GM12864 (cell line): ENCODE data around the gene NUDT1.

ENCODE experiments used
- DNase-seq: peaks from one replicate; pipeline ENCODE4 v3.0.0-alpha.2; 2011; ENCODE audit warnings: low read depth
- H3K4me3 ChIP-seq: 2 replicates; pipeline ENCODE4 v1.5.1; 2011; ENCODE audit warnings: mild to moderate bottlenecking, low read depth, low read length, control low read depth
- CTCF ChIP-seq: IDR thresholded peaks from 2 replicates; pipeline ENCODE4 v1.5.1; 2011; ENCODE audit warnings: low read depth, mild to moderate bottlenecking, moderate library complexity, low read length, control low read depth, inconsistent platforms; ENCODE audit errors: missing control alignments

The NUDT1 gene

GRCh38 chr7:2230226-2230625 is 11.8 kb upstream of the NUDT1 start:
- TF ChIP-seq CTCF: no peak
- no peak for DNase-seq
- H3K4me3 ChIP-seq: no peak overlapping the region

GRCh38 chr7:2230882-2231281 is 11.1 kb upstream of the NUDT1 start:
- no peak for DNase-seq
- TF ChIP-seq CTCF: no peak
- H3K4me3 ChIP-seq: no peak overlapping the region

- peak overlapping the region; percentile 79 for H3K4me3 ChIP-seq
- no peak for DNase-seq
- no peak for TF ChIP-seq CTCF
Observed at GRCh38 chr7:2231992-2232765, 9.8 kb upstream of the NUDT1 start.

GRCh38 chr7:2232766-2233520 is 9.1 kb upstream of the NUDT1 start, which contains the start of gene MAD1L1:
Gene MAD1L1 (minus strand): TSS chr7:2232945. CDS start chr7:2230133, 2,812 bp downstream.
- peak; percentile 59 for DNase-seq
- H3K4me3 ChIP-seq: peak within 1 kb of the TSS; percentile 79
- TF ChIP-seq CTCF: no peak

GRCh38 chr7:2233926-2234325 is 8.1 kb upstream of the NUDT1 start:
- DNase-seq: no peak
- no peak overlapping the region for H3K4me3 ChIP-seq
- no peak for TF ChIP-seq CTCF

GRCh38 chr7:2237109-2237602 is 4.9 kb upstream of the NUDT1 start:
- DNase-seq: peak; percentile 98
- TF ChIP-seq CTCF: no peak
- no peak overlapping the region for H3K4me3 ChIP-seq

GRCh38 chr7:2239242-2239641 is 2.8 kb upstream of the NUDT1 start:
- no peak overlapping the region for H3K4me3 ChIP-seq
- no peak for DNase-seq
- TF ChIP-seq CTCF: no peak
